ENCODE measurements around the gene OTOP1.
"Not testable (repeated sequence)": the region's sequence is repeated elsewhere in the genome, so short reads cannot be mapped to it uniquely, and the experiment has no call there.

GRCh38 chr4:4141186-4141585 lies 85.5 kb downstream of the OTOP1 start:
- TF ChIP-seq POLR2A, EP300, CTCF, POLR2AphosphoS5 (IDR thresholded peaks at IDR 0.05): not testable (repeated sequence)

Data from sigmoid colon (tissue), 4 donors.